ENCODE data around the gene NR1H4.

The NR1H4 gene

GRCh38 chr12:100533376-100533775 is 59.7 kb downstream of the NR1H4 start:
- H3K4me3 ChIP-seq (replicated peaks in 1 of 2; ENCODE audit: low read depth in 2 of 2, low read length in 2 of 2), result no peak overlapping the region
- TF ChIP-seq CTCF (IDR thresholded peaks at IDR 0.05; ENCODE audit: low read depth, low read length), result no peak

GRCh38 chr12:100534625-100535227 is 61.1 kb downstream of the NR1H4 start:
- DNase-seq (ENCODE audit: low read depth in 2 of 2), result no peak
- TF ChIP-seq CTCF (IDR thresholded peaks at IDR 0.05; ENCODE audit: low read depth, low read length), result no peak
- no peak overlapping the region for H3K4me3 ChIP-seq (replicated peaks in 1 of 2; ENCODE audit: low read depth in 2 of 2, low read length in 2 of 2)

More at GRCh38 chr12:100533376-100533775, 59.7 kb downstream of the NR1H4 start:
- DNase-seq (ENCODE audit: low read depth in 2 of 2), result no peak

- DNase-seq (ENCODE audit: low read depth in 2 of 2), result peak; percentile 43 to 45
- H3K4me3 ChIP-seq (replicated peaks in 1 of 2; ENCODE audit: low read depth in 2 of 2, low read length in 2 of 2), result no peak overlapping the region
- no peak for TF ChIP-seq CTCF (IDR thresholded peaks at IDR 0.05; ENCODE audit: low read depth, low read length)
These were observed 65.5 kb downstream of the NR1H4 start for GRCh38 chr12:100539202-100539601.

GRCh38 chr12:100544165-100544564 is 70.5 kb downstream of the NR1H4 start:
- no peak for DNase-seq (ENCODE audit: low read depth in 2 of 2)
- H3K4me3 ChIP-seq (replicated peaks in 1 of 2; ENCODE audit: low read depth in 2 of 2, low read length in 2 of 2), result no peak overlapping the region
- no peak for TF ChIP-seq CTCF (IDR thresholded peaks at IDR 0.05; ENCODE audit: low read depth, low read length)

GRCh38 chr12:100545092-100545491 is 71.4 kb downstream of the NR1H4 start:
- H3K4me3 ChIP-seq (replicated peaks in 1 of 2; ENCODE audit: low read depth in 2 of 2, low read length in 2 of 2), result no peak overlapping the region
- TF ChIP-seq CTCF (IDR thresholded peaks at IDR 0.05; ENCODE audit: low read depth, low read length), result no peak
- no peak for DNase-seq (ENCODE audit: low read depth in 2 of 2)

- H3K4me3 ChIP-seq (replicated peaks in 1 of 2; ENCODE audit: low read depth in 2 of 2, low read length in 2 of 2), result no peak overlapping the region
- DNase-seq (ENCODE audit: low read depth in 2 of 2), result no peak
- no peak for TF ChIP-seq CTCF (IDR thresholded peaks at IDR 0.05; ENCODE audit: low read depth, low read length)
These were observed 80.3 kb downstream of the NR1H4 start for GRCh38 chr12:100553936-100554335.

- H3K4me3 ChIP-seq (replicated peaks in 1 of 2; ENCODE audit: low read depth in 2 of 2, low read length in 2 of 2), result no peak overlapping the region
- DNase-seq (ENCODE audit: low read depth in 2 of 2), result peak; percentile 94 to 95
- TF ChIP-seq CTCF (IDR thresholded peaks at IDR 0.05; ENCODE audit: low read depth, low read length), result peak; percentile 89
These were observed 81.0 kb downstream of the NR1H4 start for GRCh38 chr12:100554608-100555077.
